ENCODE results near the gene SESN2.

GRCh38 chr1:28298438-28298837, 39.1 kb downstream of the SESN2 start:
- no peak for TF ChIP-seq MYC (IDR thresholded peaks at IDR 0.05; ENCODE audit: borderline replicate concordance, low read length)
- no peak for TF ChIP-seq CTCF (IDR thresholded peaks at IDR 0.05)
- no peak for TF ChIP-seq MAX (IDR thresholded peaks at IDR 0.05)
- TF ChIP-seq POLR2A (IDR thresholded peaks at IDR 0.05; ENCODE audit: low read length): no peak
- no peak for TF ChIP-seq TP53 (CRISPR knock-in tag; IDR thresholded peaks at IDR 0.05)
- no peak for TF ChIP-seq REST (IDR thresholded peaks at IDR 0.05)
- no peak for TF ChIP-seq CEBPB (IDR thresholded peaks at IDR 0.05)
- TF ChIP-seq SREBF2 (IDR thresholded peaks at IDR 0.05): no peak
- TF ChIP-seq BHLHE40 (IDR thresholded peaks at IDR 0.05; ENCODE audit: low read depth, low read length): no peak
- TF ChIP-seq EP300 (IDR thresholded peaks at IDR 0.05): no peak
- TF ChIP-seq MAFK (IDR thresholded peaks at IDR 0.05; ENCODE audit: partially characterized antibody): no peak
- TF ChIP-seq CHD2 (IDR thresholded peaks at IDR 0.05; ENCODE audit: low read length, partially characterized antibody): no peak
- no peak for TF ChIP-seq SMC3 (IDR thresholded peaks at IDR 0.05)
- no peak for TF ChIP-seq RAD21 (conservative IDR thresholded peaks at IDR 0.05 in 1 of 2, IDR thresholded peaks at IDR 0.05 in 1 of 2)

Data from A549 (cell line).